Thyroid gland (tissue), 4 donors: Measurements from ENCODE around the gene SCO2. TPM values are rescaled to one million over a fixed set of nuclear protein-coding genes. Genes with fewer than 3 reads are reported as not detected.
A peak's percentile ranks its signal among the peaks of the same experiment; 100 is the strongest.

Experiments used
- DNase-seq, 2 donors: peaks; one replicate each; pipeline ENCODE4 v3.0.0-alpha.2; 2019
- H3K27ac ChIP-seq, 3 donors: fragments of 200-600 bp; sonication (generic); 1 replicate in 2 of 3; 2 replicates in 1 of 3; pipeline ENCODE4 v1.5.1; 2016 to 2019; ENCODE audit warnings: mild to moderate bottlenecking in 1 of 3, moderate library complexity in 1 of 3
- H3K27me3 ChIP-seq: fragments of 200-600 bp; sonication (generic); one replicate; pipeline ENCODE4 v1.5.1; 2019
- H3K36me3 ChIP-seq, 2 donors: fragments of 200-600 bp; sonication (generic); one replicate each; pipeline ENCODE4 v1.5.1; 2016 to 2019
- H3K4me1 ChIP-seq, 2 donors: fragments of 200-600 bp; sonication (generic); one replicate each; pipeline ENCODE4 v1.5.1; 2017 to 2019
- H3K4me3 ChIP-seq, 3 donors: fragments of 200-600 bp; sonication (generic); replicated peaks in 1 of 3; 1 replicate in 2 of 3; 2 replicates in 1 of 3; pipeline ENCODE4 v1.5.1; 2016; ENCODE audit warnings: mild to moderate bottlenecking in 1 of 3
- H3K9me3 ChIP-seq: fragments of 200-600 bp; sonication (generic); one replicate; pipeline ENCODE4 v1.5.1; 2017
- POLR2A ChIP-seq, 2 donors: fragments of 450-650 bp; IDR thresholded peaks; one replicate each; pipeline ENCODE4 v1.6.1; 2017; ENCODE audit warnings: antibody characterized with exemption in 2 of 2, mild to moderate bottlenecking in 2 of 2, moderate library complexity in 1 of 2
- WGBS, 2 donors: methylation state at CpG; one replicate each; pipeline ENCODE4 v1.1.5; 2017; 5-methylcytosine and 5-hydroxymethylcytosine counted together
- intact Hi-C: fragments of 100-400 bp; cut with DNase I; formaldehyde crosslinking; loops from one replicate; pipeline ENCODE4 v1.15.1; 2023
- total RNA-seq, 4 donors: library from RNA; depleted of rRNA; stranded (reverse); fragments of >200 nt; gene quantifications; one replicate each; pipeline ENCODE4 v1.2.3, GENCODE V29; 2016
- TF ChIP-seq, protein P1 (sequence below), 6 experiments: fragments of 200-600 bp in 3 of 6; fragments of 450-650 bp in 3 of 6; sonication (generic) in 3 of 6; IDR thresholded peaks; one replicate each; pipeline ENCODE4 v1.5.1; 2016 to 2019; ENCODE audit warnings: antibody characterized with exemption in 6 of 6, mild to moderate bottlenecking in 2 of 6, inconsistent platforms in 1 of 6, moderate library complexity in 1 of 6

The SCO2 gene
- total RNA-seq, 4 donors from 2014 or later = 2.6 to 5.5 (median 2.9) TPM; not detected in 1

DNA sequence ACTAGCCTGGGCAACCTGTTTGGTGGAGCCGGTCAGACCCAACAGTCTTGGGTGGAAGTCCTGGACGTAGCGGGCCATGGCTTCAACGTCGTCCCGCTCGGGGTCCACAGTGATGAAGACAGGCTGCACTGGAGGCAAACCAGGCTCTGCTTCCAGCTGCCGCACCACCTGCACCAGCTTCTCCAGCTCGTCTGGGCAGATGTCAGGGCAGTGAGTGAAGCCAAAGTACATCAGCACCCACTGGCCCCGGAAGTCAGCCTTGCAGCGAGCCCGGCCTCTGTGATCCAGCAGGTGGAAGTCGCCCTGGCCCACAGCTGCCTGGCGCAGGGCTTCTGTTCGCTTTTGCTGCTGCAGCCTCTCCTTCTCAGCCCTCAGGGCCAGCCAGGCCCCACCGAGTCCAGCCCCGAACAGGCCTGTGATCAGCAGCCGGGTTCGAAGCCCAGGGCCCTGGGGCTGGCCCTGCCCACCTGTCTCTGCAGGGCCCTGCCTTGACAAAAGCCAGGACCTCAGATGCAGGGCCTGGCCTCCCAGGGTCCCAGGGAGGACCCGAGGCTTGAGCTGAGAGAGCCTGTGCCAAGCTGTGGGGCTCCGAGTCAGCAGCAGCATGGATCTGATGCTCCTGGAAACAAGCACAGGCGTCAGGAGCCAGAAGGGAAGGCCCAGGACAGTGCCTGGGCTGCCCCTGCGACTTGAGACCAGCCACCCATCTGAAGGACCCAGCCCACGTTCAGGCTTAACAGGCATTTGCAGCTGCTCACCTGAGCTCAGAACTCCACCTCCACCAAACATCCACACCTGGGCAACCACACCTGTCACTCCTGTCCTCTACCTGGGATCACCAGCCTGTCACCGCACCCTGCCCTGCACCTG lies 1.4 kb downstream of the SCO2 start:
- DNase-seq = no peak
- 83 to 91% methylated on average over 5 to 14 of the region's 25 CpGs for WGBS, 2 donors
- Histone ChIP-seq H3K4me1 (peaks cover 13 to 22% of the 10 kb centered on the region in 2 donors), H3K36me3 (peaks cover 21 to 29% of the 10 kb centered on the region in 2 donors), H3K9me3 (no peaks in the 10 kb centered on the region), H3K4me3 (peak overlapping the region in 1 of 3 donors; percentile 83), H3K27ac (no peak overlapping the region), H3K27me3 (no peaks in the 10 kb centered on the region)
- no peak for TF ChIP-seq POLR2A (IDR thresholded peaks at IDR 0.05)
- TF ChIP-seq, protein P1, sequence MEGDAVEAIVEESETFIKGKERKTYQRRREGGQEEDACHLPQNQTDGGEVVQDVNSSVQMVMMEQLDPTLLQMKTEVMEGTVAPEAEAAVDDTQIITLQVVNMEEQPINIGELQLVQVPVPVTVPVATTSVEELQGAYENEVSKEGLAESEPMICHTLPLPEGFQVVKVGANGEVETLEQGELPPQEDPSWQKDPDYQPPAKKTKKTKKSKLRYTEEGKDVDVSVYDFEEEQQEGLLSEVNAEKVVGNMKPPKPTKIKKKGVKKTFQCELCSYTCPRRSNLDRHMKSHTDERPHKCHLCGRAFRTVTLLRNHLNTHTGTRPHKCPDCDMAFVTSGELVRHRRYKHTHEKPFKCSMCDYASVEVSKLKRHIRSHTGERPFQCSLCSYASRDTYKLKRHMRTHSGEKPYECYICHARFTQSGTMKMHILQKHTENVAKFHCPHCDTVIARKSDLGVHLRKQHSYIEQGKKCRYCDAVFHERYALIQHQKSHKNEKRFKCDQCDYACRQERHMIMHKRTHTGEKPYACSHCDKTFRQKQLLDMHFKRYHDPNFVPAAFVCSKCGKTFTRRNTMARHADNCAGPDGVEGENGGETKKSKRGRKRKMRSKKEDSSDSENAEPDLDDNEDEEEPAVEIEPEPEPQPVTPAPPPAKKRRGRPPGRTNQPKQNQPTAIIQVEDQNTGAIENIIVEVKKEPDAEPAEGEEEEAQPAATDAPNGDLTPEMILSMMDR (IDR thresholded peaks at IDR 0.05) = no peak
- intact Hi-C loops = loop anchor here (5.0 kb wide), 1 partner anchor 58 kb away; the partner anchor contains the start of gene CHKB

DNA sequence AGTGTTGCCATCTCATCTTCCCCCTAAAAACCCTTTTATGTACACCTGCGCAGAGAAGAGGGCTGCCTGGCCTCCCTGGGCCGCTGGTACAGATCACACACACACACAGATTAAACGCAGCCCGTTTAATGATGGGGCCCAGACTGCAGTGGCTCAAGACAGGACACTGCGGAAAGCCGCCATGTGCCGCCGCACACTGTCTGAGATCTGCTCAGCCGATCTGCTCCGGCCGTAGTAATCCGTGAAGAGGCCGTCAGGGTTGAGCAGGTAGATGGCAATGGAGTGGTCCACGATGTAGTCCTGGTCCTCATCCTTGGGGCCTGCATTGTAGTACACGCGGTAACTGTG lies 2.0 kb downstream of the SCO2 start:
- peaks cover 13 to 22% of the 10 kb centered on the region in 2 donors for H3K4me1 ChIP-seq
- H3K27ac ChIP-seq = no peak overlapping the region
- 90 to 92% methylated on average over 14 to 16 of the region's 16 CpGs for WGBS, 2 donors
- H3K4me3 ChIP-seq = no peak overlapping the region
- peaks cover 21 to 30% of the 10 kb centered on the region in 2 donors for H3K36me3 ChIP-seq
- no peaks in the 10 kb centered on the region for H3K9me3 ChIP-seq
- DNase-seq = no peak
- H3K27me3 ChIP-seq = no peaks in the 10 kb centered on the region
- intact Hi-C loops = loop anchor here (5.0 kb wide), 1 partner anchor 59 kb away; the partner anchor contains the start of gene CHKB
- TF ChIP-seq, protein P1 (IDR thresholded peaks at IDR 0.05) = no peak
- TF ChIP-seq POLR2A (IDR thresholded peaks at IDR 0.05) = no peak

DNA sequence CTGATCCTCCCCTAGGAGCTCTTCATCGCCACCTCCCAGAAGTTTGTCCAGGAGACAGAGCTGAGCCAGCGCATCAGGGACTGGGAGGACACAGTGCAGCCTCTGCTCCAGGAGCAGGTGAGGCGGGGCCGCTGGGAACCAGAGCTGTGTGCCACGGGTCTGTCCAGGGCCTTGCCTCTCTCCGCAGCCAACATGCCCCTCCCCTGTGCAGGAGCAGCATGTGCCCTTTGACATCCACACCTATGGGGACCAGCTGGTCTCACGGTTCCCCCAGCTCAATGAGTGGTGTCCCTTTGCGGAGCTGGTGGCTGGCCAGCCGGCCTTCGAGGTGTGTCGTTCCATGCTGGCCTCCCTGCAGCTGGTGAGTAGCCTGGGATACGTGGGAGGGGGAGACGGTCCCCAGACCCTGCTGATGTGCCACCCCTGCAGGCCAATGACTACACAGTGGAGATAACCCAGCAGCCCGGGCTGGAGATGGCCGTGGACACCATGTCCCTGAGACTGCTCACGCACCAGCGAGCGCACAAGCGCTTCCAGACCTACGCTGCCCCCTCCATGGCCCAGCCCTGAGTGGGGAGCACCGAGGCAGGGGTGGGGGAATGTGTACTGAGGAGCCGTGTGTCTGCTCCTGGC lies 2.5 kb downstream of the SCO2 start:
- WGBS, 2 donors = 71 to 90% methylated on average over 6 to 16 of the region's 22 CpGs
- intact Hi-C loops = loop anchor here (5.0 kb wide), 1 partner anchor 59 kb away; the partner anchor contains the start of gene CHKB
- H3K36me3 ChIP-seq = peaks cover 23 to 34% of the 10 kb centered on the region in 2 donors

DNA sequence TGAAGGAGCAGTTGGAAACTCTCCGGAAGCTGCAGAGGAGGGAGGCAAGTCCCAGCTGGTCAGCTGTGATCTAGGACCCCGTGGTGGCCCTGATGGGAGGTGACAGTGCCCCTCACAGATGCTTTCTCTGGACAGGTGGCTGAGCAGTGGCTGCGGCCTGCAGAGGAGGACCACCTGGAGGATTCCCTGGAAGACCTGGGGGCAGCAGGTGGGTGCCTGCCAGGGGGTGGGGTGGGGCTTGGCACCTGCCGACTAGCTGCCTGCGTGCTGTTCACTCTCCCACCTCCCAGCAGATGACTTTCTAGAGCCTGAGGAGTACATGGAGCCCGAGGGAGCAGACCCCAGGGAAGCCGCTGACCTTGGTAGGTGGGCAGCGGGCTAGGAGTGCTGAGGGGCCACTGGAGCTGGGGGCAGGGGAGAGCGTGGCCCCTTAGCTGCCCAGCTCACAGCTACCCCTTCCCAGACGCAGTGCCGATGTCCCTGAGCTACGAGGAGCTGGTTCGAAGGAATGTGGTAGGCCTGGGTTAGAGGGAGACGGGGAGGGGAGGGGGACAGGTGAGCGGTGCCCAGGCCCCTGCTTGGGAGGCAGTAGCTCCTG lies 3.1 kb downstream of the SCO2 start:
- Histone ChIP-seq H3K9me3 (no peaks in the 10 kb centered on the region), H3K27ac (no peak overlapping the region), H3K36me3 (peaks cover 29 to 40% of the 10 kb centered on the region in 2 donors), H3K4me1 (peaks cover 13 to 22% of the 10 kb centered on the region in 2 donors), H3K4me3 (no peak overlapping the region), H3K27me3 (no peaks in the 10 kb centered on the region)
- no peak for DNase-seq
- TF ChIP-seq POLR2A (IDR thresholded peaks at IDR 0.05) = no peak
- TF ChIP-seq, protein P1 (IDR thresholded peaks at IDR 0.05) = no peak
- intact Hi-C loops = loop anchor here (5.0 kb wide), 1 partner anchor 60 kb away; the partner anchor contains the start of gene CHKB
- WGBS, 2 donors = 82 to 93% methylated on average over 5 to 11 of the region's 15 CpGs

More for the DNA sequence above, 2.5 kb downstream of the SCO2 start:
- Histone ChIP-seq H3K4me3 (no peak overlapping the region), H3K27ac (no peak overlapping the region), H3K9me3 (no peaks in the 10 kb centered on the region), H3K27me3 (no peaks in the 10 kb centered on the region), H3K4me1 (peaks cover 13 to 22% of the 10 kb centered on the region in 2 donors)
- DNase-seq = no peak
- TF ChIP-seq POLR2A (IDR thresholded peaks at IDR 0.05) = no peak
- TF ChIP-seq, protein P1 (IDR thresholded peaks at IDR 0.05) = no peak
